Measurements from ENCODE around the gene FUS. TPM values are rescaled to one million over a fixed set of nuclear protein-coding genes. Genes with fewer than 3 reads are reported as not detected.
A peak's percentile ranks its signal among the peaks of the same experiment; 100 is the strongest.

The FUS gene
- total RNA-seq (2022): 489 and 490 TPM in 2 replicates
- Bru-seq, nascent RNA: percentile 99 among the genes with signal in this experiment
- BruChase-seq, experiment 1, labeled RNA remaining after a 2-hour chase: percentile 99 among the genes with signal in this experiment
- BruChase-seq, experiment 2, labeled RNA remaining after a 6-hour chase: percentile 99 among the genes with signal in this experiment
- long read RNA-seq, full-length matches to known transcripts: 11 of 444 reads
- long read RNA-seq, partial matches to known transcripts: 417 of 444 reads
- long read RNA-seq, other reads (novel, unspliced or antisense): 16 of 444 reads

DNA sequence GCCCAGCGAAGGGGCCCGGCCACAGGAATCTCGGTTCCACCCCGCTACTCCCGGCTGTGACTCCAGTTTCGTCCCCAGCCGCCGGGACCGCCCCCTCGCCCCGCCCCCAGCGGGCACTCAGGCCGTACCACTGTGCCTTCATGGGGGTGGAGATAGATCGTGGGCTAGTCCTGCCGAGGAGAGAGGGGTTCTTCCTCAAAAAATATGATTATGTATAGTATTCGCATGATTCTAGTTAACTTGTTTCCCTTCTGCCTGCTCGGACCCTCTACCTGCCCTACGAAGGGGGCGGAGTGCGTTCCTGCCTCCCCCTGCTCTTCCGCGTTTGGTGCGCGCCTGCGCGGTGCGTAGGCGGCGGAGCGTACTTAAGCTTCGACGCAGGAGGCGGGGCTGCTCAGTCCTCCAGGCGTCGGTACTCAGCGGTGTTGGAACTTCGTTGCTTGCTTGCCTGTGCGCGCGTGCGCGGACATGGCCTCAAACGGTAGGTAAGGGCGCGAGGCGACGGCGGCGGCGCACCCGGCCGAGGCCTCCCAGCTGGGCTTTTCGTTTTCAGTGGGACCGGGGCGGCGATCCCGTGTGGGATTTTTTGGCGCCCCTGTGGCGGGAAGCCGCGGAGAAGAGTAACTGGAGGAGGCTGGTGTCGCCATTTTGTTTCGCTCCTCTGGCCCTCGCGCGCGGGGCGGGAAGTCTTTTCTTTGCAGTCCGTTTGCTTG lies at the start of gene FUS:
TSS of gene FUS (plus strand) at position 393 of the 713 bp plus-strand sequence. CDS start at position 469, 76 bp downstream.
- Mint-ChIP-seq H3K4me3 (ENCODE audit: unreplicated experiment) (peak within 1 kb of the TSS; percentile 97), H3K4me1 (ENCODE audit: low read depth, unreplicated experiment) (peaks cover 4% of the 10 kb centered on the region), H3K9me3 (ENCODE audit: unreplicated experiment) (no peaks in the 10 kb centered on the region), H3K27ac (ENCODE audit: unreplicated experiment) (peak within 1 kb of the TSS; percentile 100), H3K36me3 (ENCODE audit: insufficient read depth, unreplicated experiment) (peaks cover 59% of the 10 kb centered on the region), H3K27me3 (ENCODE audit: insufficient read depth, unreplicated experiment) (no peaks in the 10 kb centered on the region)
- H3K9me3 ChIP-seq: no peaks in the 10 kb centered on the region
- peak; percentile 88 to 90 for DNase-seq
- ChIA-PET CTCF (interaction anchor here (1.0 kb wide), 1 partner anchor 38 kb away, joined by 4 read pairs; no protein-coding TSS in a partner anchor), POLR2A (interaction anchor here (0.6 to 2.1 kb wide), 12 partner anchors 11 to 533 kb away, joined by 3 to 37 read pairs (median 4); partner anchors contain the start of genes ARMC5, KAT8, ZNF646 and ZNF668)
- TF ChIP-seq CTCF (IDR thresholded peaks at IDR 0.05; ENCODE audit: insufficient read depth in 1 of 2, low read depth in 1 of 2, low read length in 1 of 2, severe bottlenecking in 1 of 2, unreplicated experiment in 1 of 2): no peak
- peak within 1 kb of the TSS; percentile 95 for H3K4me3 ChIP-seq (ENCODE audit: low read depth, low read length)
- no peaks in the 10 kb centered on the region for H3K27me3 ChIP-seq (replicated peaks; ENCODE audit: control insufficient read depth, insufficient read depth, low read length)
- H3K4me1 ChIP-seq: no peaks in the 10 kb centered on the region
- intact Hi-C loops (cut with micrococcal nuclease; ENCODE audit: unreplicated experiment): no loop called here
- no peaks in the 10 kb centered on the region; the same call in none of the 2 replicates for H3K36me3 ChIP-seq (ENCODE audit: control insufficient read depth, insufficient read depth, low read length)
- BruUV-seq (replicated peaks): no TSS peak

DNA sequence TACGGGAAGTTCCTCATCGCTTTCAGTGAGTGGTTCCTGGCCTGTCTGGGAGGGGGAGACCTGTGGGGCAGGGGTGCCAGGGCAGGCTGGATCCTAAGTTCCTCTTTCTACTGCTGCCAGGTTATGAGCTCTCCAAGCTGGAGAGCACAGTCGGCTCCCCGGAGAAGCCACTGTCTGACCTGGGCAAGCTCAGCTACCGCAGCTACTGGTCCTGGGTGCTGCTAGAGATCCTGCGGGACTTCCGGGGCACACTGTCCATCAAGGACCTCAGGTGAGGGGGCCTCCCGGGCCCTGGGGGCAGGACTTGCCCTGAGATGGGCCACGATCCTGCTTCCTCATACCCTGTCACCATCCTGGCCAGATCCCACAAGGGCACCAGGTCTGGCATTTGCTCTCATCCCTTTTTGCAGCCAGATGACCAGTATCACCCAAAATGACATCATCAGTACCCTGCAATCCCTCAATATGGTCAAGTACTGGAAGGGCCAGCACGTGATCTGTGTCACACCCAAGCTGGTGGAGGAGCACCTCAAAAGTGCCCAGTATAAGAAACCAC lies 49.5 kb upstream of the FUS start:
- no peak for DNase-seq
- Mint-ChIP-seq H3K4me1 (ENCODE audit: low read depth, unreplicated experiment) (peaks cover 33% of the 10 kb centered on the region), H3K27me3 (ENCODE audit: insufficient read depth, unreplicated experiment) (no peaks in the 10 kb centered on the region), H3K4me3 (ENCODE audit: unreplicated experiment) (peak overlapping the region; percentile 76), H3K9me3 (ENCODE audit: unreplicated experiment) (no peaks in the 10 kb centered on the region), H3K27ac (ENCODE audit: unreplicated experiment) (peak overlapping the region; percentile 75), H3K36me3 (ENCODE audit: insufficient read depth, unreplicated experiment) (peaks cover 54% of the 10 kb centered on the region)
- H3K4me1 ChIP-seq: peaks cover 41% of the 10 kb centered on the region
- no peak overlapping the region for H3K4me3 ChIP-seq (ENCODE audit: low read depth, low read length)
- TF ChIP-seq CTCF (IDR thresholded peaks at IDR 0.05; ENCODE audit: insufficient read depth in 1 of 2, low read depth in 1 of 2, low read length in 1 of 2, severe bottlenecking in 1 of 2, unreplicated experiment in 1 of 2): no peak
- no peaks in the 10 kb centered on the region for H3K9me3 ChIP-seq
- H3K27me3 ChIP-seq (replicated peaks; ENCODE audit: control insufficient read depth, insufficient read depth, low read length): no peaks in the 10 kb centered on the region
- intact Hi-C loops (cut with micrococcal nuclease; ENCODE audit: unreplicated experiment): loop anchor here (10.0 kb wide), 1 partner anchor 324 kb away; the partner anchor contains the start of gene ARMC5
- ChIA-PET CTCF (interaction anchor here (2.0 to 2.8 kb wide), 2 partner anchors 12 to 13 kb away, joined by 8 to 30 read pairs; partner anchors contain the start of gene KAT8), POLR2A (interaction anchor here (0.7 to 3.2 kb wide), 4 partner anchors 9 to 91 kb away, joined by 3 to 35 read pairs (median 14); partner anchors contain the start of gene KAT8)
- H3K36me3 ChIP-seq (ENCODE audit: control insufficient read depth, insufficient read depth, low read length): peaks cover 6% of the 10 kb centered on the region
- BruUV-seq (replicated peaks): no TSS peak

- peaks cover 44% of the 10 kb centered on the region for H3K4me1 ChIP-seq
- no TSS peak for BruUV-seq (replicated peaks)
- peaks cover 6% of the 10 kb centered on the region for H3K36me3 ChIP-seq (ENCODE audit: control insufficient read depth, insufficient read depth, low read length)
- no peaks in the 10 kb centered on the region for H3K27me3 ChIP-seq (replicated peaks; ENCODE audit: control insufficient read depth, insufficient read depth, low read length)
- Mint-ChIP-seq H3K27ac (ENCODE audit: unreplicated experiment) (peak overlapping the region; percentile 75), H3K36me3 (ENCODE audit: insufficient read depth, unreplicated experiment) (peaks cover 56% of the 10 kb centered on the region), H3K4me3 (ENCODE audit: unreplicated experiment) (peak overlapping the region; percentile 76), H3K9me3 (ENCODE audit: unreplicated experiment) (no peaks in the 10 kb centered on the region), H3K27me3 (ENCODE audit: insufficient read depth, unreplicated experiment) (no peaks in the 10 kb centered on the region), H3K4me1 (ENCODE audit: low read depth, unreplicated experiment) (peaks cover 37% of the 10 kb centered on the region)
- intact Hi-C loops (cut with micrococcal nuclease; ENCODE audit: unreplicated experiment): loop anchor here (1.0 to 10.0 kb wide), 3 partner anchors 11 to 324 kb away; partner anchors contain the start of genes ARMC5 and KAT8
- H3K4me3 ChIP-seq (ENCODE audit: low read depth, low read length): no peak overlapping the region
- TF ChIP-seq CTCF (IDR thresholded peaks at IDR 0.05; ENCODE audit: insufficient read depth in 1 of 2, low read depth in 1 of 2, low read length in 1 of 2, severe bottlenecking in 1 of 2, unreplicated experiment in 1 of 2): no peak
- POLR2A ChIA-PET: interaction anchor here (0.7 to 3.2 kb wide), 5 partner anchors 10 to 92 kb away, joined by 3 to 35 read pairs (median 9); partner anchors contain the start of genes KAT8, ZNF646 and ZNF668
- CTCF ChIA-PET: interaction anchor here (1.3 to 2.8 kb wide), 3 partner anchors 12 to 329 kb away, joined by 3 to 30 read pairs (median 8); partner anchors contain the start of genes ARMC5 and KAT8
- no peaks in the 10 kb centered on the region for H3K9me3 ChIP-seq
- DNase-seq: peak; percentile 92 to 94
Measured at GRCh38 chr16:31130899-31131298, 49.0 kb upstream of the FUS start.

All from Caco-2 (cell line).